DND-41 (cell line): ENCODE data around the gene TRPM3.

Experiments
- ATAC-seq: fragments of 200-7000 bp; cut with Tn5 transposase; 3 replicates; pipeline ENCODE4 v1.9.1; 2021; ENCODE audit warnings: low read depth; ENCODE audit not compliant: insufficient read depth
- DNase-seq: peaks from one replicate; pipeline ENCODE4 v3.0.0-alpha.2; 2020
- H2AFZ ChIP-seq: 2 replicates; pipeline ENCODE4 v1.6.0; 2012; ENCODE audit warnings: low read depth, low read length
- H3K27ac ChIP-seq: 2 replicates; pipeline ENCODE4 v1.5.1; 2012; ENCODE audit warnings: low read length, inconsistent platforms
- H3K27me3 ChIP-seq: fragments of 200-600 bp; sonication (generic); 2 replicates; pipeline ENCODE4 v1.6.0; 2012; ENCODE audit warnings: low read length, mild to moderate bottlenecking, inconsistent platforms; ENCODE audit not compliant: insufficient read depth, poor library complexity
- H3K36me3 ChIP-seq: 2 replicates; pipeline ENCODE4 v1.5.1; 2012; ENCODE audit warnings: low read length, inconsistent platforms; ENCODE audit not compliant: insufficient read depth
- H3K4me1 ChIP-seq: 2 replicates; pipeline ENCODE4 v1.5.1; 2012; ENCODE audit warnings: mild to moderate bottlenecking, low read length; ENCODE audit not compliant: insufficient read depth
- H3K4me2 ChIP-seq: 2 replicates; pipeline ENCODE4 v1.6.0; 2012; ENCODE audit warnings: mild to moderate bottlenecking, moderate library complexity, low read length, inconsistent platforms; ENCODE audit not compliant: insufficient read depth
- H3K4me3 ChIP-seq, 2 experiments: fragments of 200-600 bp in 1 of 2; shearing (Covaris generic) in 1 of 2; 2 replicates each; pipeline ENCODE4 v1.5.1; 2012 to 2016; ENCODE audit warnings: inconsistent platforms in 2 of 2, low read length in 2 of 2, mild to moderate bottlenecking in 2 of 2, low read depth in 1 of 2, moderate library complexity in 1 of 2
- H3K79me2 ChIP-seq: 2 replicates; pipeline ENCODE4 v1.6.0; 2012; ENCODE audit warnings: low read length, inconsistent platforms; ENCODE audit not compliant: insufficient read depth
- H3K9ac ChIP-seq: 2 replicates; pipeline ENCODE4 v1.6.0; 2012; ENCODE audit warnings: low read depth, mild to moderate bottlenecking, inconsistent platforms, low read length, moderate library complexity
- H3K9me3 ChIP-seq: 2 replicates; pipeline ENCODE4 v1.5.1; 2012; ENCODE audit warnings: low read length, moderate library complexity, mild to moderate bottlenecking, inconsistent platforms; ENCODE audit not compliant: insufficient read depth, severe bottlenecking
- H4K20me1 ChIP-seq: 2 replicates; pipeline ENCODE4 v1.6.0; 2012; ENCODE audit warnings: low read length; ENCODE audit not compliant: insufficient read depth
- EZH2 ChIP-seq: IDR thresholded peaks from 3 replicates; pipeline ENCODE4 v1.6.1; 2012; ENCODE audit warnings: borderline replicate concordance, low read depth, mild to moderate bottlenecking, moderate library complexity, low read length, inconsistent platforms; ENCODE audit not compliant: severe bottlenecking
- TF ChIP-seq, protein P1 (sequence below): IDR thresholded peaks from 2 replicates; pipeline ENCODE4 v1.5.1; 2012; ENCODE audit warnings: borderline replicate concordance, low read length, moderate library complexity, mild to moderate bottlenecking; ENCODE audit not compliant: poor library complexity, severe bottlenecking; ENCODE audit errors: extremely low read depth

The TRPM3 gene

DNA sequence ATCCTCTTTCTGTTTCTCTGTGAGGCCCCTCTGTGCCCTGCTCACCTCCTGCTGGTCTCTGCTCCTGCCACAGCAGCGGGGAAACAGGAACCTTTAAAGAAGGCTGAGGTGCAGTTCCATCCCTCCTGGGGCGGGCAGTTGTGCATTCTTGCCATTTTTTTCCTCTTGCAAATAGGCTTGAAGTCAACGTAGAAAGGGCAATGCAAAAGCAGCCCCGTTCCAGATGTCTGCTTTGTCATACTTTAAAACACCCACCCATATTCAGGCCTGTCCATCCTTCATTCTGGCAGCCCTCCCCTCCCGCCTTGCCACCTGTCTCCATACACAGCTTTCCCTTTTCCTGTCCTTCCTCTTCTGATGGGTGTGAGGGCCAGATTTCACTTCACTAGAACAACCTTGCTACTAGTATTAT lies 641.5 kb downstream of the TRPM3 start:
- Histone ChIP-seq H4K20me1 (no peaks in the 10 kb centered on the region), H3K9ac (no peak overlapping the region), H3K36me3 (no peaks in the 10 kb centered on the region), H3K4me3 (no peak overlapping the region), H3K79me2 (no peaks in the 10 kb centered on the region), H3K9me3 (no peaks in the 10 kb centered on the region), H2AFZ (no peak overlapping the region), H3K27me3 (no peaks in the 10 kb centered on the region), H3K4me2 (no peak overlapping the region), H3K4me1 (no peaks in the 10 kb centered on the region), H3K27ac (no peak overlapping the region)
- TF ChIP-seq, protein P1, sequence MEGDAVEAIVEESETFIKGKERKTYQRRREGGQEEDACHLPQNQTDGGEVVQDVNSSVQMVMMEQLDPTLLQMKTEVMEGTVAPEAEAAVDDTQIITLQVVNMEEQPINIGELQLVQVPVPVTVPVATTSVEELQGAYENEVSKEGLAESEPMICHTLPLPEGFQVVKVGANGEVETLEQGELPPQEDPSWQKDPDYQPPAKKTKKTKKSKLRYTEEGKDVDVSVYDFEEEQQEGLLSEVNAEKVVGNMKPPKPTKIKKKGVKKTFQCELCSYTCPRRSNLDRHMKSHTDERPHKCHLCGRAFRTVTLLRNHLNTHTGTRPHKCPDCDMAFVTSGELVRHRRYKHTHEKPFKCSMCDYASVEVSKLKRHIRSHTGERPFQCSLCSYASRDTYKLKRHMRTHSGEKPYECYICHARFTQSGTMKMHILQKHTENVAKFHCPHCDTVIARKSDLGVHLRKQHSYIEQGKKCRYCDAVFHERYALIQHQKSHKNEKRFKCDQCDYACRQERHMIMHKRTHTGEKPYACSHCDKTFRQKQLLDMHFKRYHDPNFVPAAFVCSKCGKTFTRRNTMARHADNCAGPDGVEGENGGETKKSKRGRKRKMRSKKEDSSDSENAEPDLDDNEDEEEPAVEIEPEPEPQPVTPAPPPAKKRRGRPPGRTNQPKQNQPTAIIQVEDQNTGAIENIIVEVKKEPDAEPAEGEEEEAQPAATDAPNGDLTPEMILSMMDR, result no peak
- TF ChIP-seq EZH2, result no peak
- ATAC-seq, result no peak
- DNase-seq, result no peak
